ENCODE results near the gene KLF2. TPM values are rescaled to one million over a fixed set of nuclear protein-coding genes. Genes with fewer than 3 reads are reported as not detected.
"Not testable (repeated sequence)": the region's sequence is repeated elsewhere in the genome, so short reads cannot be mapped to it uniquely, and the experiment has no call there.

KLF2 gene
- total RNA-seq, 1 donor from 2014 or later: 44.7 TPM

GRCh38 chr19:16340092-16340491 lies 15.5 kb downstream of the KLF2 start:
- no peak for DNase-seq (ENCODE audit: low spot score)
- Mint-ChIP-seq H3K36me3 (ENCODE audit: low read depth) (no peaks in the 10 kb centered on the region), H3K4me3 (ENCODE audit: unreplicated experiment) (no peak overlapping the region), H3K9me3 (ENCODE audit: low read depth) (no peaks in the 10 kb centered on the region), H3K27me3 (ENCODE audit: low read depth) (no peaks in the 10 kb centered on the region), H3K27ac (ENCODE audit: unreplicated experiment) (no peak overlapping the region), H3K4me1 (ENCODE audit: low read depth) (peaks cover 46% of the 10 kb centered on the region)
- no peak for TF ChIP-seq CTCF (IDR thresholded peaks at IDR 0.05)

GRCh38 chr19:16340654-16341053 lies 16.0 kb downstream of the KLF2 start:
- peaks cover 46% of the 10 kb centered on the region for H3K4me1 Mint-ChIP-seq (ENCODE audit: low read depth)
- H3K27me3 Mint-ChIP-seq (ENCODE audit: low read depth): no peaks in the 10 kb centered on the region
- H3K9me3 Mint-ChIP-seq (ENCODE audit: low read depth): no peaks in the 10 kb centered on the region

GRCh38 chr19:16342002-16342715 lies 17.5 kb downstream of the KLF2 start:
- no peaks in the 10 kb centered on the region for H3K36me3 Mint-ChIP-seq (ENCODE audit: low read depth)
- no peaks in the 10 kb centered on the region for H3K27me3 Mint-ChIP-seq (ENCODE audit: low read depth)
- H3K4me1 Mint-ChIP-seq (ENCODE audit: low read depth): peaks cover 38% of the 10 kb centered on the region
- no peaks in the 10 kb centered on the region for H3K9me3 Mint-ChIP-seq (ENCODE audit: low read depth)
- TF ChIP-seq CTCF (IDR thresholded peaks at IDR 0.05): no peak
- no peak overlapping the region for H3K4me3 Mint-ChIP-seq (ENCODE audit: unreplicated experiment)
- no peak for DNase-seq (ENCODE audit: low spot score)
- peak overlapping the region; percentile 66 for H3K27ac Mint-ChIP-seq (ENCODE audit: unreplicated experiment)

More at GRCh38 chr19:16340654-16341053, 16.0 kb downstream of the KLF2 start:
- H3K27ac Mint-ChIP-seq (ENCODE audit: unreplicated experiment): no peak overlapping the region
- no peak for TF ChIP-seq CTCF (IDR thresholded peaks at IDR 0.05)
- H3K36me3 Mint-ChIP-seq (ENCODE audit: low read depth): no peaks in the 10 kb centered on the region
- no peak overlapping the region for H3K4me3 Mint-ChIP-seq (ENCODE audit: unreplicated experiment)
- no peak for DNase-seq (ENCODE audit: low spot score)

GRCh38 chr19:16343156-16343555 lies 18.5 kb downstream of the KLF2 start:
- no peak for TF ChIP-seq CTCF (IDR thresholded peaks at IDR 0.05)
- Mint-ChIP-seq H3K27ac (ENCODE audit: unreplicated experiment) (no peak overlapping the region), H3K27me3 (ENCODE audit: low read depth) (no peaks in the 10 kb centered on the region), H3K4me1 (ENCODE audit: low read depth) (peaks cover 29% of the 10 kb centered on the region), H3K36me3 (ENCODE audit: low read depth) (no peaks in the 10 kb centered on the region), H3K9me3 (ENCODE audit: low read depth) (no peaks in the 10 kb centered on the region), H3K4me3 (ENCODE audit: unreplicated experiment) (no peak overlapping the region)
- no peak for DNase-seq (ENCODE audit: low spot score)

- Mint-ChIP-seq H3K27ac (ENCODE audit: unreplicated experiment) (no peak overlapping the region), H3K36me3 (ENCODE audit: low read depth) (no peaks in the 10 kb centered on the region), H3K9me3 (ENCODE audit: low read depth) (no peaks in the 10 kb centered on the region)
These were observed 20.8 kb downstream of the KLF2 start for GRCh38 chr19:16345457-16345856.

GRCh38 chr19:16347099-16347498 lies 22.5 kb downstream of the KLF2 start:
- not testable (repeated sequence) for H3K36me3 Mint-ChIP-seq (ENCODE audit: low read depth); H3K4me3 Mint-ChIP-seq (ENCODE audit: unreplicated experiment); H3K27ac Mint-ChIP-seq (ENCODE audit: unreplicated experiment); DNase-seq (ENCODE audit: low spot score); H3K27me3 Mint-ChIP-seq (ENCODE audit: low read depth); H3K9me3 Mint-ChIP-seq (ENCODE audit: low read depth); H3K4me1 Mint-ChIP-seq (ENCODE audit: low read depth)

More at GRCh38 chr19:16345457-16345856, 20.8 kb downstream of the KLF2 start:
- Mint-ChIP-seq H3K4me1 (ENCODE audit: low read depth) (peaks cover 15% of the 10 kb centered on the region), H3K27me3 (ENCODE audit: low read depth) (no peaks in the 10 kb centered on the region), H3K4me3 (ENCODE audit: unreplicated experiment) (no peak overlapping the region)
- TF ChIP-seq CTCF (IDR thresholded peaks at IDR 0.05): no peak
- no peak for DNase-seq (ENCODE audit: low spot score)
